Stimulated activated CD4-positive, alpha-beta T cell treated with anti-CD3 and anti-CD28 coated beads, Interleukin-15, amount 100 ng/mL, for 24 hours (primary cell): Measurements from ENCODE around the gene MPO.

Source experiments
- DNase-seq: peaks from one replicate; pipeline ENCODE4 v3.0.0-alpha.2; 2020

MPO gene

DNA sequence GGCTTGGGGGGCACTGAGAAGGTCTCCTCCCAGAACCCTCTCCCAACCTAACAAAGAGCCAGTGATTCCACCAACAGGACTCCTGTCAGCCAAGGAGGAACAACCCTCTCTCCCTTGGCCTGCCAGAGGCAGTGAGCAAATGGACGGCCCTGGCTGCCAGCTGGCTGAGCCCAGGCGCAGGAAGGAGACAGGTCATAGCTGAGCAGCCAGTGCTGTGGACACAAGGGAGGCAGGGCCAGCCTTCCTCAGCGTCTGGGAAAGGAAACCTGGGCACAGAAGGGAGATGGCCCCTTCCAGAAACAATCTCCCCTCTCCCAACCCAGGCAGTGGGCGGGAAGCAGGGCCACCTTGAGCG lies 2.1 kb downstream of the MPO start:
- DNase-seq, result no peak

DNA sequence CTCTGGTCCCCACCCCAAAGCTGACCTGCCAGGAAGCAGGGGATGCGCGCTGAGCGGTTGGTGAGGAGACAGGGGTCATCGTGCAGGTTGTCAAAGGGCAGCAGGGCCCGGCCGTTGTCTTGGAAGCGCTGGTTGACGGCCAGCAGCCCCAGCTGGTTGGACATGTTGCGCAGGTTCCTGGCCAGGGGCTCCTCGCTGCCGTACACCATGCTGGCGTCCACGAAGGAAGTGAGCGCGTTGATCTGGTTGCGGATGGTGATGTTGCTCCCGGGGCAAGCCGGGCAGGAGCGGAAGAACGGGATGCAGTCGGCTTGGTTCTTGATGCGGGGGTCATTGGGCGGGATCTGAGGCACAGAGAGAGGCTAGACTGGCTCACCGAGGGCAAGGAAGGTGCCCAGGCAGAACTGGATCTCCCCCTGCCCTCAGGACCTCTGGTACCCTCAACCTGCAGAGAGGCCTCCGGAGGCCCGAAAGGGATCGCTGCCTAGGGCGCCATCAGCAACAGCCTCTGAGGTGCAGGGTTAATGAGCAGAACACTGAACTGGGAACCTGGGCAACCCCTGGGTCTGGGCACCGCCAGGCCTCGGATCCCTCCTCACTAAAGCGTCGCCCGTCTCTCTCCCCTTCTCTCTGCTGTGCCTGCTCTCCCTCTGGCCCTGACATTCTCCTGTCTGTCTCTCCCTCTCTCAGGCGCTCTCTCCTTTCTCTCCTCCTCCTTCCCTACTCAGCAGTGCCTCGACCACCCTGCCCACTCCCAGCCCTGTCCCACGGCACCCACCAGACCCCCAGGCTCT lies 2.7 kb downstream of the MPO start:
- no peak for DNase-seq

DNA sequence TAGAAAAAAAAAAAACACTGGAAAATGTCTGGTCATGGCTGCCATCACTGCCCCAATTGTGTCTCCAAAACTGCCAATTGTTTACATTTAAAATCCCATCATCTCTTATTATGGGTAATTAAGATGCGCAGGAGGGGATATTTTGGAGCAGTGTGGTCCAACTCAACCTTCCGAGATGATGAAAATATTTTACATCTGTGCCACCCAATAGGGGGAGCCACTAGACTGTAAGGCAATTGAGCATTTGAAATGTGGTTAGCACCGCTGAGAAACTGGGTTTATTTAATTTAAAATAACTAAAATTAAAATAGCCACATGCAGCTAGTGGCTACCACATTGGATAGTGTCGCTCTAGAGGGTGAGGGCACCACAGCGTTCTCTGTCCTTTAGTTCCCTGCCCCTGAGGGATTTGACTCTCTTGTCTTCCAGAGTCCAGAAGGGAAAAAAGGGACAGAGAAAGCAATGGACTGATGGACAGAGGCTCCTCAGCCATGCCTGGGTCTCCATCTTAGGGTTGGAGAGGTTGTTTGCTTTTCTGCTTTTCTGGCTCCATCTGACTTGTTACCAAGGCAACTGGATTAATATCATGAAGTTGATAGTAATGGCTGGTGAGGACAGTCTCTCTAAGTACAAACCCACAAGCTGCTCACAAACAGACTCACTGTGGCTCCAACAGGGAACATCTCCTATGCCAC lies 3.5 kb downstream of the MPO start:
- DNase-seq, result no peak

DNA sequence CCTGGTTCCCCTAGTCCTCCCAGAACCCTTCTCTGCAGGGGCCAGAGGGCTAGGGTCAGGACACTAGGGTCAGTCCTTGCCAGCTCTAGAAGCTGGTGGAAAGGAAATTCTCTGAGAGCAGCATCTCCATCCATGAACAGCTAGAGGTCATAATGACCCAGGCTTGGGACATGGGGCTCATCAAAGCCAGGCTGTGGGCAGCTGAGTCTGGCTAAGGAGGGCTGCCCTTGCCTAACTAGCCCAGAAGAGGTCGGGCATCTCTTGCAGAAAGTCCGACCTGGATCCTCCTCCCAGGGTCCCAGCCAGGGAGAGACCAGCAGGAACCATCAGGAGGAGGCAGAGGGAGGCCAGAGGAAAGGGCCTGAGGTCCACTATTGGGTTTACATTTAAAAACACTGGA lies 4.3 kb downstream of the MPO start:
- DNase-seq, result no peak

DNA sequence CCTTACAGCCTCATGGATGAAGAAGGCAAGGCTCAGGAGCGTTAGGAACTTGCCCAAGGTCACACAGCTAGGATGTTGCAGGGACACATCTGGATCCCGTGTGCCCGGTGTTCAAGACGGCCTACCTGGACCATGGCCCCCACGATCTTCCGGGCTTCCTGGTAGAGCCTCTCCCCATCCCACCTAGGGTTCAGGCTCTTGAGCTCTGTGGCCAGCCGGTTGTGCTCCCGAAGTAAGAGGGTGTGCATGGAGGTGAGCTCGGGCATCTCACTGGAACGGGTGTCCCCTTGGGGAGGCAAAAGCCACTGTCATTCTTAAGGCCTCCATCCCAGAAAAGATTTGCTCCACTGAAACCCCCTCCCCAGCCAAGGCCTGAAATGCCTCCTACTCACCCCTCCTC lies 5.3 kb downstream of the MPO start:
- no peak for DNase-seq

DNA sequence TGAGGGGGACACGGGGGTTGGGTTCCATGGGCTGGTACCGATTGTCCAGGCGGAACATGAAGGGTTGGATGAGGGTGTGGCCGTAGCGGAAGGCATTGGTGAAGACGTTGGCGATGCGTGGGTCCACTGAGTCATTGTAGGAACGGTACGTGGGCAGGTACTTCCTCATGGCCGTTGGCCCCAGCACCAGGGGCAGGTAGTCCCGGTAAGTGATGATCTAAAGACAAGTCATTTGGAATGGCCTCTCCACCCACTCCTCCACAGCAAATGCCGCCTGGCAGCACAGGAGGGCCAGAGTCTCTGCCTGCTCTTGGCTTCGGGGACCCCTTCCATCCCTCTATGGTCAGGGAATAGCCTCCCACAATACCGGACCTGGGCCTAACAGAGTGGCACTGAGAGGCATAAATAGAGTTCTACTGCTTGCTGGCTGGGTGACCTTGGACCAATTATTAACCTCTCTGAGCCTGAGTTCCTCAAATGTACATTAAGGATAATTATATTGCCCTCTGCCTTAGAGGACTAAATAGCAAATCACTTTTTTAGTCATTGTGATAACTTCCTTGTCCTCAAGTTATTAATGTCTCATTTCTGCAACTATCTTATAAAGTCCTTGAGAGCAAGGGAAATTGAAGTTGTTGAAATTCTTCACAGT lies 7.2 kb downstream of the MPO start:
- no peak for DNase-seq

DNA sequence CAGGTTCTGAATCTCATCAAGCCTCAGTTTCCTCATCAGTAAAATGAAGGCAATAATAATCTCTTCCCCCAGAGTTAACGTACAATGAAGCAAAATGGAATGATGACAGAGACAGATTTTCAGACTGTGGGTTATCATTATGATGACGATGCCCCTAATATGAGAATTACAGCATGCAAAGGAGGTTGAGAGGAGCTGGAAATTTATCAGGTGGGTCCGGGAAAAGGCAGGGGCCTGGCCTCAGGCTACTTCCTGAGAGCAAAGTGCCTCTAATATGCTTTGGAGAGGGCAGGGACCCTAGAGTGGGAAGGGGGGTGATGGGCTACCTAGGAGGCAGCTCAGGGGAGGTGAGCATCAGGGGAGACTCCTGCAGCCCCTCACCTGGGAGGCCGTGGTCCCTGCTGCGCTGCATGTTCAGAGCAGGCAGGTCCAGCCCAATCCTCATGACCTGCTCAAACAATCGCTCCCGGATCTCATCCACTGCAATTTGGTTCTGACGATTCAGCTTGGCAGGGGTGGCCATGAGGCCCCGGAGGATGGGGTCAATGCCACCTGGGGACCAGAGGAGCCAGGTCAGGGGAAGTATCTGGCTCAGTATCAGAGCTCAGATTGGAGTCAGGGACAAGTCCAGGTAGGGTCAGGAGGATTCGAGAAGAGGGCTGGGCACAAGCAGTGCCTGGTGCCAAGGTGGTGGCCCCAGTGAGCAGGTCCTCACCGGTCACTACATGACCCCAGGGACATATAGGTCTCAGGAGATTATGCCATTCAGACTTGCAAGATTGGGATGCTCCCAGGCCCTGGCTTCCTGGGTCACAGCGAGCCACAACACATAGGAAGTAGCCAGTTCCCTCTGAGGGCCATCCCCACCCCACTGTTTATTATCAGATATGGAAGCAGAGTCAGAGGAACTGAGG lies 8.1 kb downstream of the MPO start:
- DNase-seq, result no peak

DNA sequence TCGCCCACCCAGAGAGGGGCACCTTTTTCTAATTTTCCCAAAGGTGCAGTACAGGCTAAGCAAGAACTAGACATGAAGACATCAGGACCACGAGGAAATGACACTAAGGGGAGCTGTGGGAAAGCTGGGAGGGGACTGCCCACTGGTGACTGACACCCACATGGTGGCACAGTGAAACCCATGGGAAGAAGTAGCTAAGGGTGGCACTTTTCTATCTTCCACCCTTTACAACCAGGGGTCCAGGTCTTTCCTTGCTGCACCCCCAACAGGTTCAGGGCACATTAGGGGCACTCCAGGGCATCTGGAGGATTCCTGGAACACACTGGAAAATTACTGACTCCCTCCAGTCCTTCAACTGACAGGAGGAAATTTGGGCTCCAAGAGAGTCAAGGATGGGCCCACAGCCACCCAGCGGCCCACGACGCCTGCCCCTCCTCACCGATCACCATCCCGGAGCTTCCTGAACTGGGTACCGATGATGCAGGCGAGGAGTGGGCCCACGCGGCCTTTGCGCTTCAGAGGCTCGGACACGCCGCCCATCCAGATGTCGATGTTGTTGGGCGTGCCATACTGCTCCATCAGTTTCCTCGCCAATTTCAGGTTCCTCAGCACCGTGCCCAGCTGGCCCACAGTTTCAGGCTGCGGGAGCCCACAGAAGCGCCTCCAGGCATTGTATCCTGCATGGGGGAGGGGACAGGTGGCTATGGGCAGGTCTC lies 9.4 kb downstream of the MPO start:
- DNase-seq, result no peak

DNA sequence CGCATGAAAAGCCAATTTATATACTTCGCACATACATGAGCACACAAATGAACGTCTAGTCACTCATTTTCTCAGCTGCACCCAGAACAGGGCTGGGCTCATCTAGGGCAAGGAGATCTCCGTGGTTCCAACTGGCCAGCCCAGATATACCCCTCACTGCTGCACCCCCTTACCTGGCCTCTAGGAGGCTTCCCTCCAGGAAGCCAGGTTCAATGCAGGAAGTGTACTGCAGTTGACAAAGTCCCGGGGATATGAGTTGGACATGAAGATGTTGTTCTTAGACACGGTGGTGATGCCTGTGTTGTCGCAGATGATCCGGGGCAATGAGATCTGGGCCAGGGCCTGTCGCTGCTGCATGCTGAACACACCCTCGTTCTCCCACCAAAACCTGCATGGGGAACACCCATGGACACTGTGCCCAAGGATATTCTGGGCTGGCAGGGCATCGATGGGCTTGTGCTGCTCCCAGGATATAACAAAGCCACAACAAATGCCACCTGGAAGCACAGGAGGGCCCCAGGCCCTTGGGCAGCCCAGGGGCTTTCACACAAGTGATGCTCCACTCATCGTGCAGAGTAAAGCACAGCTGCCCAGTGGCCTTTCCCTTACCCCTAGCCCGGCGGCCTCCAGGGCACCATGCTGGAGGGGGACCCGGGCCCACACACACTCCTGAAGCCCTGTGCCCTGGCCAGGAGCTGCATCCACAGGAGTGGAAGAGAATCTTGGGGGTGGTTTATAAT lies 10.1 kb downstream of the MPO start:
- no peak for DNase-seq

DNA sequence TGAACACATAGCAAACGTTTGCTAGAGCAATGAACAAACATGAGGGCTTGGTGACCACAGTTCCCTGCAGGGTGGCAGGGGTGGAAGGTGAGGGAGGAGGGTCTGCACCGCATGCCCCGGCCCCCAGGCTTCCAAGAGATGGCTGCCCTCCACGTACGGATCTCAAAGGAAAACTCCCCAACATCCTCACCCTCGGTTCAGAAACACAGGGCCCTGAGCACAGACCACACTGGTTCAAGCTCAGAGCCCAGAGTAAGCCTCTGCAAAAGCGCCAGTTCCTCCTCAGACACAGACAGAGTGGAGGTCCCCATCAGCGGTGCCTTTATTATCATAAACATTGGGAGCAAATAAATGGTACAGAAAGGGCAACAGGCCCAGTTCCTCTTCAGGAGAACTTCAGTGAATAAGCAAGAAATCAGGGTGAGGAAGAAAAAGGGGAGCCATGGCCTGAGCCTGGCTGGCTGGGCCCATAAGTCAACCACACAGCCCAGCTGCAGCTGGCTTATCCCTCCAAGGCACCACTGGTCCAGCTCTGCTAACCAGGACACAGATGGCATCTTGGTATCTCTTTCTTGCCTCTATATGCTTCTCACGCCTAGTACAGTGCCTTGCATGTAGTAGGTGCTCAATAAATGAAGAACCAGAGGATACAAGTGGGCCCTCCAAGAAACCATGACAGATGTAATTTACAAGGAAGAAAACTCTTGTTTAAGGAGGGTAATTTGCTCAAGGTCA lies 11.0 kb downstream of the MPO start:
- no peak for DNase-seq

DNA sequence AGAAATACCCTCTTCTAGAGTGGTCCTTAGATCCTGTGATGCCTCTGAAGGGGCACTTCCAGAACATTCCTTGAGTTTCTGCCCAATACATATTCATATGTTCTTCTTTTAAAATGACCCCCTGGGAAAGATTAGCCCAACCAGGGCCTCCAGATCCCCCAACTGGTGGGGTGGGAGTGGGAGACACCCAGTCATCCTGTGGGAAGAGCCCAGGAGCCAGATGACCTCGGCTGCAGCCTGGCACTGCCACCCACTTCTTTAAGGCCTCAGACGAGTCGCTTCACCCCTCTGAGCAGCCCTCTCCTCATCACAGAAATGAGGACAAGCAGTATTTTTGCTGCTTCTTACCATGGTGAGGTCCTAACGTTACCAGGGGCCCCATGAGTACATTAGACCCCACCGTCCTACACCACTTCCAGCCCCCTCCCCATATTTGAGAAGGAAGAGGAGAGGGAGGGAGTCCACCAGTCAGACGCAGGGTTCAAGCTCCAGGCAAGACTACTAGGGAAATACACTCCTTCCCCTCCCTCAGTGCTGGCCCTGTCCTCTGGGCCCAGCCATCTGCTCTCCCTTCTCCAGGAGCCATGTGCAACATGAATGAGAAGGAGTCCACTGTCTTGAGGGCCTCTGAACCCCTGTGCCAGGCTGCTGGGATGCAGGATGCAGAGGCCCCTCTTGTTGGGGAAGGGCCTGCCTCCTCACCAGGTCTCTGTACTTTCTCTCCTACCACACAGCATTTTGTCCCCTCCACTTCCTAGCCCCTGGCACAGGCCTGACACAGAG lies 11.8 kb downstream of the MPO start:
- no peak for DNase-seq

DNA sequence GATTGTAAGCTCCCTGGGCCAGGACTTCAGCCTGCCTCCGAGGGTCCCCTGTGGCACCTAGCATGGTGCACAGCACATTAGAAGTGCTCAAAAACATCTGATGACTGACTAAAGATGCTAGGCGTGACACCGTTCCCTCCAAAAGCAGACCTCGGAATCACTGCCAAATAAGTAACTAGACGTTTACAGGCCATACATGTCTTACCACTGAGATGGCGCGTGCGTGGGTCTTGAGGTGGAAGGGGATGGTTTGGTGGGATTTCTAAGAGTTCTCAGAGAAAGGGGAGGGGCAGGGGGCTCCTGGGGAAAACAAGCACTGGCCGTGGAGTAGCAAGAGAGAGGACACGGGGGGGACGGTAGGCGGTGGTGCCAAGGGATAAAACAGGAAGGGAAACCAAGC lies 12.4 kb downstream of the MPO start:
- DNase-seq, result no peak

DNA sequence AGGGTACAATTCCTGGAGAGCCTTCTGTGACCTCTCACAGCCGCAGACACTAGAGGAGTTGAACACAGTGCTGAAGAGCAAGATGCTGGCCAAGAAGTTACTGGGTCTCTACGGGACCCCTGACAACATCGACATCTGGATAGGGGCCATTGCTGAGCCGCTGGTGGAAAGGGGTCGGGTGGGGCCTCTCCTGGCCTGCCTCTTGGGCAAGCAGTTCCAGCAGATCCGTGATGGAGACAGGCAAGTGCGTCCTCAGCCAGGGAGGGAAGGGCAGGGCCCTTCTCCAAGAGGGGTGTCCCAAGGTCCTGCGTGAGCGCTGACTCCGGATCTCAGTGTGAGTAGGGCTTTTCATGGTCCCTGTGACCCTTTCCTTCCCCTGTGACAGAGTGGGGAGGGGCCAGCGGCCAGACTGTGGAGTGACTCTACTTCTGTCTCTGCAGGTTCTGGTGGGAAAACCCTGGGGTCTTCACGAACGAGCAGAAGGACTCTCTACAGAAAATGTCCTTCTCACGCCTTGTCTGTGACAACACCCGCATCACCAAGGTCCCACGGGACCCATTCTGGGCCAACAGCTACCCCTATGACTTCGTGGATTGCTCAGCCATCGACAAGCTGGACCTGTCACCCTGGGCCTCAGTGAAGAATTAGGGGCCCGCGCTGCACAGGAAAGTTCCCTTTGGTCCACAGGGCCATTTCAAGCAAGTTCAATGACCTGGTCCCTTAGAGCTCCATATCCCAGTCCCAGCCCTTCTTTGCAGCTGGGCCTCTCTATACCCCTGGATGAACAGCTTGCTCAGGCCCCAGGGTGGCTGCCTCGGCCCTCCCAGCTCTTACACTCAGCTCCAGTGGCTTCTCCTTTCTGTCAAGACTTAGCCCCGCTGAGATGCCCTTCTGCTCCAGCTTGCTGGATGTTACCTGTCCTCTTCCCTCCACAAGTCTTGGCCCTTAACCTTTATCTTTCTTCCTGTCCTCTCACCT lies 13.1 kb downstream of the MPO start:
- DNase-seq, result no peak

DNA sequence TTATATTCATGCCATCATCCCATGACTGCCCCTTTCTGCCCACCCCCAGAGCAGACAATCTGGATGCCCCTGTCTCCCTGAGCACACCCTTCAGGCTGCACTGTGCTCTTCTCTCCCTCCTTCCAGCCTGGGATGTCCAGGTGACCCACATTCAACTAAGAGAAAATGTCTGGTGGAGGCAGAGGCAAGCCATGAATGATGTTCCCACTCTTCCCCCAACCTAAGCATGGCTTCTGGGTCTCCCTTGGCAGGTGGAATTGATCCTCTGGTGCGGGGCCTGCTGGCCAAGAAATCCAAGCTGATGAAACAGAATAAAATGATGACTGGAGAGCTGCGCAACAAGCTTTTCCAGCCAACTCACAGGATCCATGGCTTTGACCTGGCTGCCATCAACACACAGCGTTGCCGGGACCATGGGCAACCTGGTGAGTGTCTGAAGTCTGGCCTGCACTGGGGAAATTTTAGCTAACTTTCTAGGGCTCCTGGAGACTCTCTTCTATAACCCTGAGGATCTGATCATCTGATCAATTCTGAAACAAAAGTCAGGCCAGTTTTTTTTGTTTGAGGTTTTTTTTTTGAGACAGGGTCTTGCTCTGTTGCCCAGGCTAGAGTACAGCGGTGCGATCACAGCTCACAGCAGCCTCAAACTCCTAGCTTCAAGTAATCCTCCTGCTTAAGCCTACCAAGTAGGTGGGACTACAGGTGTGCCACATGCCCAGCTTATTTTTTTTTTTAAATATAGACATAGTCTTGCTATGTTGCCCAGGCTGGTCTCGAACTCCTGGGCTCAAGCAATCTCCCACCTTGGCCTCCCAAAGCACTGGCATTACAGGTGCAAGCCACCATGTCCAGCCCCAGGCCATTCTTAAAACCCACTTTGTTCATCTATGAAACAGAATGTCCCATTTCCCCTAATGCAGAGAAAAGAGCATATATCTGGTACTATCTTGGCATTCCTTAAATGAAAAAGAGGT lies 14.5 kb downstream of the MPO start:
- DNase-seq, result no peak

DNA sequence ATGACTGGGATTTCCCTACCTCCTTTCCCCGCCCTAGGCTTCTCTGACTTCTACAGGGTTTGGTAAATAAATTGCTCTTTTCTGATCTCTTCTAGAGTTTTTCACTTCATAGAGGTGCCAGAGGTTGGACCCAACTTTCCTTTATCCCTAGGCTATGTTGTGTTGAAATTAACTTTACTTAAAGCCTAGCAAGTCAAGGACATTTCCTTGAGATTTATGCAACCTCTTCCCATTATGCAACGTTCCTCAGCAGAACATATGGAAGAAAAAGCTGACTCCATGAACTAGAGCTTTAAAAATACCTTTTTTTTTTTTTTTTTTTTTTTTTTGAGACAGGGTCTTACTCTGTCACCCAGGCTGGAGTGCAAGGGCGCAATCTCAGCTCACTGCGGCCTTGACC lies 15.5 kb downstream of the MPO start:
- DNase-seq, result no peak

DNA sequence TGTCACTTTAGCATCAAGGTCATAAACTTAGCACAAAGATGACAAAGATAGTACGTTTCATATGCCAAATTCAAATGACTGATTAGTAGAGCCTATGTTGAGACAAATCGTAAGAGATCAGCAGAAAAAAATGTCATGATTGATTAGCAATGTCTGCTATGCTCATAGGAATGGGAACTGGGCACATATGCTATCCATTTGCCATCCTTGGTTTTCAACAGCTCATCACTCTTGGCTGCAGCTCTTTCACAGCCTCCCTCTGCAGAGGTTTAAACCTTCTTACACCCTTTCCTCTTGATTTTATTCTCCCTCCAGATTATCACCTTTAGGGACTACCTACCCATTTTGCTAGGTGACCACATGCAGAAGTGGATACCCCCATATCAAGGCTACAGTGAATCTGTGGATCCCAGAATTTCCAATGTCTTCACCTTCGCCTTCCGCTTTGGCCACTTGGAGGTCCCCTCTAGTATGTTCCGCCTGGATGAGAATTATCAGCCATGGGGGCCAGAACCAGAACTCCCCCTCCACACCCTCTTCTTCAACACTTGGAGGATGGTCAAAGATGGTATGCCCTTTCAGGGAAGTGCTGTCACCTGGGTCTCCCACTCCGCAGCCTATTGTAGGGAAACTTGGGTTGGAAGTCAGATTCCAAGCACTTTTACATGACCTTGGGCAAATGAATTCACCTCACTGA lies 16.2 kb downstream of the MPO start:
- DNase-seq, result no peak

DNA sequence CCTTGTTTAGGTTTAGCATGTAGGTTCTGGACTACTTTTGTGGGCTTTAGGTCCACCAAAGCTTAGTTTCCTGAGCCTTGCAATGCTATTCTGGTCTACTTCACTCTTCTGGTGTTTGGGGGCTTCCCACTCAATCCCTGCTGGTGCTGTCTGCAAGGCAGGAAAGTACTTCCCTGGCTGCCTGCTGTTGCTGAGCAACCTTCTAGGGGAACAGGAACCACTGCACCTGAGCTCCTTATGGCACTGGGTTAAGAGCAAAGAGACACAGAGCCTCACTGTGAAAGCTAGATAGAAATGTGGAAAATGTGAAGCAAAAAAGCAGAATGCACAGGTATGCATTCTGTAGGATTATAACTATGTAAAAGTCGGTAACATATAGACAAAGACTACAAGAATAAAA lies 17.0 kb downstream of the MPO start:
- DNase-seq, result no peak
